GM03348 (cell line): ENCODE data around the gene NSUN7.
"Not testable (repeated sequence)": the region's sequence is repeated elsewhere in the genome, so short reads cannot be mapped to it uniquely, and the experiment has no call there.

Experiments used
- DNase-seq: peaks from one replicate; pipeline ENCODE4 v3.0.0; 2012; ENCODE audit warnings: low spot score

The NSUN7 gene

GRCh38 chr4:40749717-40750460, at the start of gene NSUN7:
NSUN7 (plus strand) TSS chr4:40749955; CDS start chr4:40750694, 739 bp downstream.
- peak; percentile 36 for DNase-seq

GRCh38 chr4:40702137-40702799, 47.5 kb upstream of the NSUN7 start:
- no peak for DNase-seq

GRCh38 chr4:40702800-40703151, 47.0 kb upstream of the NSUN7 start:
- DNase-seq = no peak

- DNase-seq = no peak
These were observed 45.7 kb upstream of the NSUN7 start for GRCh38 chr4:40704073-40704472.

GRCh38 chr4:40710484-40711254, 39.1 kb upstream of the NSUN7 start:
- DNase-seq = no peak

- not testable (repeated sequence) for DNase-seq
These were observed 36.8 kb upstream of the NSUN7 start for GRCh38 chr4:40713001-40713400.

GRCh38 chr4:40713798-40714197, 36.0 kb upstream of the NSUN7 start:
- DNase-seq = no peak

- no peak for DNase-seq
These were observed 31.2 kb upstream of the NSUN7 start for GRCh38 chr4:40718586-40718985.

GRCh38 chr4:40719008-40719623, 30.6 kb upstream of the NSUN7 start:
- peak; percentile 52 for DNase-seq

- DNase-seq = no peak
These were observed 29.4 kb upstream of the NSUN7 start for GRCh38 chr4:40720351-40720750.

- DNase-seq = no peak
These were observed 28.8 kb upstream of the NSUN7 start for GRCh38 chr4:40720916-40721315.

- no peak for DNase-seq
These were observed 28.0 kb upstream of the NSUN7 start for GRCh38 chr4:40721730-40722171.

- DNase-seq = no peak
These were observed 27.1 kb upstream of the NSUN7 start for GRCh38 chr4:40722576-40723161.

GRCh38 chr4:40723728-40724127, 26.0 kb upstream of the NSUN7 start:
- no peak for DNase-seq

GRCh38 chr4:40728333-40728732, 21.4 kb upstream of the NSUN7 start:
- DNase-seq = no peak

GRCh38 chr4:40729555-40729954, 20.2 kb upstream of the NSUN7 start:
- no peak for DNase-seq

- no peak for DNase-seq
These were observed 19.6 kb upstream of the NSUN7 start for GRCh38 chr4:40730091-40730679.

GRCh38 chr4:40731361-40731760, 18.4 kb upstream of the NSUN7 start:
- DNase-seq = no peak

GRCh38 chr4:40731792-40732245, 17.9 kb upstream of the NSUN7 start:
- DNase-seq = no peak

GRCh38 chr4:40733752-40734151, 16.0 kb upstream of the NSUN7 start:
- DNase-seq = no peak

- DNase-seq = no peak
These were observed 15.3 kb upstream of the NSUN7 start for GRCh38 chr4:40734497-40734896.

- DNase-seq = peak; percentile 53
These were observed 12.8 kb upstream of the NSUN7 start for GRCh38 chr4:40736910-40737309.
